Activated CD8-positive, alpha-beta memory T cell treated with anti-CD3 and anti-CD28 coated beads for 1 hour (primary cell): Measurements from ENCODE around the gene DLG2.
"Not testable (repeated sequence)": the region's sequence is repeated elsewhere in the genome, so short reads cannot be mapped to it uniquely, and the experiment has no call there.

Source experiments
- DNase-seq, 2 donors: peaks; one replicate each; pipeline ENCODE4 v3.0.0-alpha.2; 2020; ENCODE audit warnings: low read depth in 1 of 2; ENCODE audit errors: extremely low read depth in 1 of 2

DLG2 gene

DNA sequence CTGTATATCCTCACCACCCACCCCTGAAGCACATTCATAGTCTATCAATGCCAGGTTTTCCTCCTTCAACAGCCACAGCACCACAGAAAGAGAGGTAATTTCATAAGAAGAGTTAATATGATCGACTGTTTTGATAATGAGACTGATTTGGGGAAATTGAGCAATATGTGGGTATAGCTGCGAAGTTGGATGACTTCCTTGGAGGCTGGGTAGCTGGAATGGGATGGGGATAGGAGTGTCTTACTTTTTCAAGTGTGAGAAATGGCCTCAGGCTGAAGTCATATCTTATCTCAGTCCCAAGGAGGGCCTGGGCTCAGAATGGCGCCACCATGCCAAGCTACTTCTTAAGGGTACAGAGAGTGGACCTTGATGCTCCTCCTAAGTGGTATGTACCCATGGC, 2153.4 kb downstream of the DLG2 start:
- DNase-seq = no peak

DNA sequence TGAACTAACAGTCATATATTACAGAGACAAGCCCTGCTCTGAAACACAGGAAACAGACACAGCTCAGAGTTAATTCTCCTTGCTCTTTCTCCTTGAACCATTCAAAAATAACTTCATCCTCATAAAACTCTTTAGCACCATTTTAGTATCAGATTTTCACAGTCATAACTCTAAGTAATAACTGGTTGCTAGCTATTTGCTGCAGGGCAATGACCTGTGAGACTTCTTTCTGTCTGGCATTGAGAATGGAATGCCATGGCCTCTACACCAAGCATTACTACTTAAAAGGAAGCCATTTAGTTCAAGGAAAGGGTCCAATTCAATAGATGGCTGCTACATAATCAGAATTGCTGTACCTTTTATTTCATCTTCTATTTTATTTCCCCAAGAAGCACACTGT, 2154.3 kb downstream of the DLG2 start:
- no peak for DNase-seq

GRCh38 chr11:83471831-83472727, 2155.1 kb downstream of the DLG2 start:
- DNase-seq = no peak

DNA sequence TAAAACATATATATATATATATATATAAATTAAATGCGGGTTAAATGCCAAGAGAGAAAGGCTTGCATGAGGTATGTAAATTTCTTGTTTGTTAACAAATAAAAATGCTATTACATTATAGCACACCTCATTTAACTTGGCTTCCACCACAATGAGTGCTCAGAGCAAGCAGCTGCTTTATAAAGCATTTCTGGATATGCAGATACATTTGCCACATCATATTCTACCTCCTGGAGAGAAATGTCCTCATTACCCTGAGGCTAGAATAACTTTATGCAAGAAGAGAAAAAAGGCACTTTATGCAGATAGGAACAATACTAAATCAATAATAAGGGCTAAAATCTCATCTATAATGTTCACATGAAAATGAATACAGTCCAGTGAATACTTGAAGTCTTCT, 2159.3 kb downstream of the DLG2 start:
- no peak for DNase-seq

GRCh38 chr11:83464160-83464944, 2162.8 kb downstream of the DLG2 start:
- DNase-seq = no peak

DNA sequence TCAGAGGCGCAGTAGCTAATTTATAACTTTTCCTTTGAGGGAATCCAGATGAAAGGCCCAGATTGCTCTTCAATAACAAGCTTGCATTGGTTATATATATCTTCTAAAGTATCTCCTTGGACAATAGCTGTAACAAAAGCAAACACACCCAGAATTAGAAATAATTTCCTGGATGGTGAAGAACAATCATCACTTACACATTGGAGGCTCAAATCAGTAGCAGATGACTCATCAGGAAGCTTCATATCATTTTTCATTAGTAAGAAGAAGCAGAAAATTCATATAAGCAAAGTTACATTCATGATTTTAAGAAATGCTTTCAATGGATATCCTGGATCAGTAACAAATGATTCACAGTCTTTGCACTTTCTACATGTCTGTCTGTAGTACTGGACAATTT, 2167.3 kb downstream of the DLG2 start:
- no peak for DNase-seq

GRCh38 chr11:83456566-83456965, 2170.6 kb downstream of the DLG2 start:
- DNase-seq = no peak

- no peak for DNase-seq
Observed at GRCh38 chr11:83456075-83456474, 2171.1 kb downstream of the DLG2 start.

DNA sequence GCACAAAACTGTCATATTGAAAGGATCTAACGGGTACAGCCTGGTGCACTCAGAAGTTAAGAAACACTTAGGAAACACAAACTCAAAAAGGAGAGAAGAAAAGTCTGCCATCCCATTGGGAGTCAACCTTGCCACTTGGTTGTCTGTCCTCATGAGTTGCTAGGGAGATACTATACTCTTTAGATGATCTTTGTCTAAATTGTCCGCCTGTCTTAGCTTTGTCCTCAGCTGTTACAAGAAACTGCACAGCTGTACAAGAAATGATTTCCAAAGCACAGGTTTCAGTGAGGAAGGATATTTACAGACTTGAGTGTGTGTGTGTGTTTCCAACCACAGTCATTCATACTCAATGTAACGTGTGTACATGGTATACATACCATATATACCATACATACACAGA, 2171.8 kb downstream of the DLG2 start:
- DNase-seq = no peak

DNA sequence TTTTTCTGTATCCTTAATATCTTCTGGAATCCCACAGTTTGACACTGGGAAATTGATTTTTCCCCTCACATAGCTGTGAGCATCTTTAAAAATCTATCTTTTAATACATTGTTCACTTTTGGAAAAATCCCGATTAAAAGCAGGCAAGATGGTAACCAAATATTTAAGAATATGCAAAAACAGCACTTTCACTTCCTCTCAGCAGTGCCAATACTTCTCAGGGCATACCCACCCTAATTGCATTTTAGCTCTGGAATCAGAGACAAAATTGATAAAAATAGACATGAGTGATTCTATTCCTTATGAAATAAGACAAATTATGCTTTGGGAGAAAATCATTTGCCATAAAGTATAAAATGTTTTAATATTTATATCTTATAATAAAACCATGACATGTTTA, 2172.5 kb downstream of the DLG2 start:
- no peak for DNase-seq

- DNase-seq = no peak
Observed at GRCh38 chr11:83449338-83449913, 2177.7 kb downstream of the DLG2 start.

- no peak for DNase-seq
Observed at GRCh38 chr11:83448686-83449085, 2178.5 kb downstream of the DLG2 start.

GRCh38 chr11:83443880-83444279, 2183.3 kb downstream of the DLG2 start:
- not testable (repeated sequence) for DNase-seq

DNA sequence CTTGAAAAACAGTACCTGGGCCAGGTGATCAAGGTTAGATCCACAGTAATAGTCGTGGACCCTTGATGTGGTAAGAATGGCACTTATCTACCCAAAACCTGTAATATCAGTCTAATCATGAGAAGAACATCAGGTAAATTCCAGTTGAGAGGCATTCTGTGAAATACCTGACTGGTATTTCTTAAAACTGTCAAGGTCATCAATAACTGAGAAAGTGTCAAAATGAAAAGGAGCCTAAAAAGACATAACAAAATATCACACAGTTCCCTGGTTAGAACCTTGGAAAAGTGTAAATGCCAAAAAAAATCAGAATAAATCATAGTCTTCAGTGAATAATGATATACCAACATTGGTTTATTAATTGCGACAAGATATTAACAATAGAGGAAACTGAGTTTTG, 2185.5 kb downstream of the DLG2 start:
- no peak for DNase-seq

GRCh38 chr11:83441171-83441570, 2186.0 kb downstream of the DLG2 start:
- no peak for DNase-seq

DNA sequence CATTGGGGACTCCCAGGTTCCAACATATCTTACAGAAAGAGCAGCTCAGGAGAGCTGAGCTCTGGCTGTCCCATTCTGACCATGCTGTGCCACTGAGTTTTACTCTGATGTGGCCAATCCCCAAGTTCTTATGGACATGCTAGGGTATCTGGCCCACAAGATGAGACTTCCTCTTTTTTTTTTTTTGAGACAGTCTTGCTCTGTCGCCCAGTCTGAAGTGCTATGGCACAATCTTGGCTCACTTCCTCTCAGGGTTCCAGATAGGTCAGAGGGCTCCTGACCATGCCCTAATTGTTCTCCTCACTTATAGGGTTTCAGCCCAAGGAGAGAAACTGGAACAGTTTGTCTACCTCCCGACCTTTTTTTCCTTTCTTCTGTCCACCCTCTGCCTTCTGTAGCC, 2188.7 kb downstream of the DLG2 start:
- no peak for DNase-seq

DNA sequence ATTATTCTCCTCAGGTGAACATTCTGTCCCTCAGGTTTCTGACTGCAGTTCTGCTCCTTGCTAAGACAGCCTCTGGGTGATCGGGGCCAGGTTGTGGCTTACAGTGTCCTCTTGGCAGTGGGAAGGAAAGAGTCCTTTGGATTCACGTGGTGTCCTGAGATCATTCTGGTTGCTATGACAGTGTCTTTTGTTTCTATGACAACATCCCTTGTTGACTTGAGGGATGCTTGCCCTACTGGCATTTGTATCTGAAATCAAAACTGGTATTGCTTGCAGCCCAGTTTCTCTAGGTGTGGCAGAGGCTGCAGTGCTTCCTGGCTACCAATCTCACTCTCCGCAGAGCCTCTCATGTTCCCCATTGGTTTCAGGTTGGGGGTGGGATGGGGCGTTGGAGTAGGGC, 2189.2 kb downstream of the DLG2 start:
- DNase-seq = no peak

DNA sequence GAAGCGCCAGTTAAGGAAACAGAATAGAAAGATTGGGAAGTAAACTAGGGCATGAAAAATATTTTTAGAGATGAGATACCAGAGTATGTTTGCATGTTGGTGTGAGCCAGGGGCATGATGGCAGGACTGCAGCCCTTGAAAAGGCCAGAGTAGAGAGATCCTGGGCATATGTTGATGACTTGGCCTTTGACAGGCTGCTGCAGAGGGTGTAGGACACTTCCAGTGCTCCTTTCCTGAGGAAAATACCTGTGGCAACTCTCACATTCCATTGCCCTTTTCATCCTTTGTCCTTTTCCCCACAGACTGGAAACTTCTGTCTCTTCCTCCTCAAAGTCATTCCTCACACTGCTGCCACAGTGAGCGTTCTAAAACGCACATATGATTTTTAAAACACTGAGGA, 2190.3 kb downstream of the DLG2 start:
- no peak for DNase-seq

DNA sequence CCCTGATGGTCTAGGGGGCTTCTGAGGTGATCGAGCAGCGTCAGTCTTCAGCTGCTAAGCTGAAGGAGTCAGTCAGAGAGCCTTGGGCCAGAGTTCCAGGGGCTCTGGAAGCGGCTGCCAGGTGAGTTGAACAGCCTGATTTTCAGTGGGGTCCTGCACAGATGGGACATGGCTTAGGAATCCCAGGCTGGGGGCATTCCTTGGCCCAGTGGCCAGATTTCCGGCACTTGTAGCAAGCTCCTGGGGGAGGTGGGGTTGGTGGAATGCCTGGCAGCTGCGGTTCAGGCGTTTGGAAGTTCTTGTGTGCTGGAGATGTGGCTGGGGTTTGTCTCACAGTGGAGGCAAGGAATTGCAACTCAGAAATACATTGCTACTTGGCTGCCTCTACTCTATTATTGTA, 2192.3 kb downstream of the DLG2 start:
- DNase-seq = not testable (repeated sequence)

GRCh38 chr11:83427943-83428342, 2199.2 kb downstream of the DLG2 start:
- DNase-seq = no peak

GRCh38 chr11:83427501-83427900, 2199.6 kb downstream of the DLG2 start:
- no peak for DNase-seq

DNA sequence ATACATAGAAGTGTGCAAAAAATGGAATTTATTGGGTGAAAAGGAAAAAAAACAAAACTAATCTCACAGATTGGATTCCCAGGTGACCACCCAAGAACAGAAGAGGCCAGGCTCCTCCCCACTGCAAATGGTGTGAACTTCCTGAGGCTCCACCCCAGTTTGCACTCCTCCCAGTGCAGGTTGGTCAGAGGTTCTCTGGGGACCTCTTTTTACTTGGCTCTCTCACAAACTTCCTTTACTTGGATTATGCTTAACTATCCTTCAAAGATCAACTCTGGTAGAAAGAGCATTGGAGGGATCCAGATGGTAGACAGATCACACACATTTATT, 2202.0 kb downstream of the DLG2 start:
- no peak for DNase-seq
